GM21447 (cell line): ENCODE data around the gene ZBTB17.
A peak's percentile ranks its signal among the peaks of the same experiment; 100 is the strongest.
"Not testable (repeated sequence)": the region's sequence is repeated elsewhere in the genome, so short reads cannot be mapped to it uniquely, and the experiment has no call there.

Source experiments
- ATAC-seq: cut with Tn5 transposase; IDR thresholded peaks from one replicate; pipeline ENCODE4 v1.9.1; 2021; ENCODE audit not compliant: unreplicated experiment

Gene ZBTB17

DNA sequence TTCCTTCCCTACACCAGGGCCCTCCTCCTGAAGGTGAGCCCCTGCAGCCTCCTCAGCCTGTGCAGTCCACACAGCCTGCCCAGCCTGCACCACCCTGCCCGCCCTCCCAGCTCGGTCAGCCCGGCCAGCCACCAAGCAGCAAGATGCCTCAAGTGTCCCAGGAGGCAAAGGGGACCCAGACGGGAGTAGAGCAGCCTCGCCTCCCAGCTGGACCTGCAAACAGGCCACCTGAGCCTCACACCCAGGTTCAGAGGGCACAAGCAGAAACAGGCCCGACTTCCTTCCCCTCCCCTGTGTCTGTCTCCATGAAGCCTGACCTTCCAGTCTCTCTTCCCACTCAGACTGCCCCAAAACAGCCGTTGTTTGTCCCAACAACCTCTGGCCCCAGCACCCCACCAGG is 38.8 kb downstream of the ZBTB17 start:
- ATAC-seq: no peak

GRCh38 chr1:15936025-15936424 is 39.9 kb downstream of the ZBTB17 start:
- ATAC-seq: no peak

GRCh38 chr1:15935056-15935950 is 40.6 kb downstream of the ZBTB17 start:
- no peak for ATAC-seq

- ATAC-seq: no peak
These were observed 41.5 kb downstream of the ZBTB17 start for GRCh38 chr1:15934211-15935055.

GRCh38 chr1:15933684-15934083 is 42.2 kb downstream of the ZBTB17 start:
- ATAC-seq: no peak

- ATAC-seq: no peak
These were observed 43.3 kb downstream of the ZBTB17 start for GRCh38 chr1:15932612-15933011.

- ATAC-seq: no peak
These were observed 44.0 kb downstream of the ZBTB17 start for GRCh38 chr1:15931884-15932283.

- ATAC-seq: no peak
These were observed 44.5 kb downstream of the ZBTB17 start for GRCh38 chr1:15931401-15931800.

DNA sequence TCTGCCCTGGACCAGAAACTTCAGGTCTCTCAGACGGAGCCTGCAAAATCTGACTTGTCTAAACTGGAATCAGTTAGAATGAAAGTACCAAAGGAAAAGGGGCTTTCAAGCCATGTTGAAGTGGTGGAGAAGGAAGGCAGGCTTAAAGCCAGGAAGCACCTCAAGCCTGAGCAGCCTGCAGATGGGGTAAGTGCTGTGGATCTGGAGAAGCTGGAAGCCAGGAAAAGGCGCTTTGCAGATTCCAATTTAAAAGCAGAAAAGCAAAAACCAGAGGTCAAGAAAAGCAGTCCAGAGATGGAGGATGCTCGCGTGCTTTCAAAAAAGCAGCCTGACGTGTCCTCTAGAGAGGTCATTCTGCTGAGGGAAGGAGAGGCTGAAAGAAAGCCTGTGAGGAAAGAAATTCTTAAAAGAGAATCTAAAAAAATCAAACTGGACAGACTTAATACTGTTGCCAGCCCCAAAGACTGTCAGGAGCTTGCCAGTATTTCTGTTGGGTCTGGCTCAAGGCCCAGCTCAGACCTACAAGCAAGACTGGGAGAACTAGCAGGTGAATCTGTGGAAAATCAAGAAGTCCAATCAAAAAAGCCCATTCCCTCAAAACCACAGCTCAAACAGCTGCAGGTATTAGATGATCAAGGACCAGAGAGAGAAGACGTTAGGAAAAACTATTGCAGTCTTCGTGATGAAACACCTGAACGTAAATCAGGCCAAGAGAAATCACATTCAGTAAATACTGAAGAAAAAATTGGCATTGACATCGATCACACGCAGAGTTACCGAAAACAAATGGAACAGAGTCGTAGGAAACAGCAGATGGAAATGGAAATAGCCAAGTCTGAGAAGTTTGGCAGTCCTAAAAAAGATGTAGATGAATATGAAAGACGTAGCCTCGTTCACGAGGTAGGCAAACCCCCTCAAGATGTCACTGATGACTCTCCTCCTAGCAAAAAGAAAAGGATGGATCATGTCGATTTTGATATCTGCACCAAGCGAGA is 46.6 kb downstream of the ZBTB17 start:
- ATAC-seq: no peak

GRCh38 chr1:15926448-15926847 is 49.5 kb downstream of the ZBTB17 start:
- not testable (repeated sequence) for ATAC-seq

GRCh38 chr1:15923241-15923640 is 52.7 kb downstream of the ZBTB17 start:
- ATAC-seq: no peak

DNA sequence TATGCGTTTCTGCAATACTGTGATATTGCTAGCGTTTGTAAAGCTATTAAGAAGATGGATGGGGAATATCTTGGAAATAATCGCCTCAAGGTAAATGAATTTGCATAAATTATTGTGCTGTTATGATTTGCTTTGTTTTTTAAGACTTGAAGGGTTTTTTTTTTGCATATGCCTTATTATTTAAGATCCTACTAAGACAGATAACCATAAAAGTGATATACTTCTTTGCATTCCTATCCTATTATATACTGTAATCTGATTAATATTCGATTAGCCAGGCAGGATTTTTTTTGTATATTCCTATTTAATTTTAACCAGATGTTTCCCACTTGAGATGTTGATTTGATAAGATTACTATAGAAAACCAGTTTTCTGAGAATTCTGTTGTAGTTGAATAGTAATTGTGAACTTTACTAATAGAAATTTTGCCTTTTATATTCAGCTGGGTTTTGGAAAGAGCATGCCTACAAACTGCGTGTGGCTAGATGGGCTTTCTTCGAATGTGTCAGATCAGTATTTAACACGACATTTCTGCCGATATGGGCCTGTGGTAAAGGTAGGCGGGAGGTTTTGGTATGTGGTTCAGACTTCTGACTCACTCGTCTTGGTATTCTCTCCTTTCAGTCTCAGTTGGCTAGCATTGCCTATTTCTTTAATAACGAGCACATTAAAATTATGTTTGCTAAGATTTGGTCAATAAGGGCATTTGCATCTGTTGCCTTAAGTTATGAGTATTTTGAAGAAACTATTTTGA is 56.8 kb downstream of the ZBTB17 start:
- peak; percentile 74 for ATAC-seq

DNA sequence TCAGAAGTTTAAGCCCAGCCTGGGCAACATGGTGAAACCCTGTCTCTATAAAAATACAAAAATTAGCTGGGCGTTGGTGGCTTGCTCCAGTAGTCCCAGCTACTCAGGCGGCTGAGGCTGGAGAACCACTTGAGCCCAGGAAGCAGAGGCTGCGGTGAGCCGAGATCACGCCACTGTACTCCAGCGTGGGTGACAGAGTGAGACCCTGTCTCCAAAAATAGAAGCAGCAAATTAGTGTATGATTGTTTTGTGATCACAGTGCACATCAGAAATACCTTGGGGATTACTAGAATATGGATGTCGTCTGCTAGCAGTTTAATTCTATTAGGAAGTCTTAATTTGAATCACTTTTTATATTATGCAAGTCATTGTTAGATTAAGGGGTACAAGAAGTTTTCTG is 59.0 kb downstream of the ZBTB17 start:
- ATAC-seq: no peak

GRCh38 chr1:15916417-15916816 is 59.5 kb downstream of the ZBTB17 start:
- ATAC-seq: no peak

GRCh38 chr1:15915991-15916390 is 59.9 kb downstream of the ZBTB17 start:
- no peak for ATAC-seq

GRCh38 chr1:15913607-15914006 is 62.3 kb downstream of the ZBTB17 start:
- ATAC-seq: not testable (repeated sequence)

GRCh38 chr1:15911927-15912326 is 64.0 kb downstream of the ZBTB17 start:
- ATAC-seq: no peak

DNA sequence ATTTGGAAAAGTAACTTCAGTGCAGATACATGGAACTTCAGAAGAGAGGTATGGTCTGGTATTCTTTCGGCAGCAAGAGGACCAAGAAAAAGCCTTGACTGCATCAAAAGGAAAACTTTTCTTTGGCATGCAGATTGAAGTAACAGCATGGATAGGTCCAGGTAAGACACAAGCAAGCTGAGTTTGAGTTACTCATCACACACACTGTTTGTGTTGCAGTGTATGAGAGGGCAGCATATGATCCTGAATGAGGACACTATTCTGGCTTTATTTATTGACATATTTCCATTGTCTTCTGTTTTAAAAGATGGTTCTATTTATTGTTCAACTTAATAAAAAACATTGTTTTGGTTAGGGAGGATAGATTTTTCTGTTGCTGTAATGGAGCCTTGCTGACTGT is 64.8 kb downstream of the ZBTB17 start:
- no peak for ATAC-seq

GRCh38 chr1:15908597-15908996 is 67.3 kb downstream of the ZBTB17 start:
- no peak for ATAC-seq

DNA sequence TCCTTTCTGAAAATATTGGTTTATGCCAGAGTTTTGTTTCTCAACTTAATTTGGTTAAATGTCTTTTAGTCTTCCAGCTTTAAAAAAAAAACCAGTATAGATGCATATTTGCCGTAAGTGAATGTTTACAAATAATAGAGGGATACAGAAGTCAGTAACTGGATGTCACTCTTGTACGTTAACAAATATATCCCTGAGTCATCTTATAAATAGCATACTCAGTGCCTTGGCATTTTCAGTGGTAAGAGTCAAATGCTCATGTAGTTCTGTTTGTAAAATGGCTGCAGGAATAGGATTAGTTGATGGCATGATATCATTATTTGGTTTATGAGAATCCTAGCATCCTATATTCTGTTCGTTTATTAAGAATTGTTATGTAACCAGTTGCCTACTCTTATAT is 73.0 kb downstream of the ZBTB17 start:
- ATAC-seq: no peak
